ENCODE results near the gene NSMCE1. TPM values are rescaled to one million over a fixed set of nuclear protein-coding genes. Genes with fewer than 3 reads are reported as not detected.

The NSMCE1 gene
- total RNA-seq, 1 donor from 2014 or later, result 21.0 TPM

DNA sequence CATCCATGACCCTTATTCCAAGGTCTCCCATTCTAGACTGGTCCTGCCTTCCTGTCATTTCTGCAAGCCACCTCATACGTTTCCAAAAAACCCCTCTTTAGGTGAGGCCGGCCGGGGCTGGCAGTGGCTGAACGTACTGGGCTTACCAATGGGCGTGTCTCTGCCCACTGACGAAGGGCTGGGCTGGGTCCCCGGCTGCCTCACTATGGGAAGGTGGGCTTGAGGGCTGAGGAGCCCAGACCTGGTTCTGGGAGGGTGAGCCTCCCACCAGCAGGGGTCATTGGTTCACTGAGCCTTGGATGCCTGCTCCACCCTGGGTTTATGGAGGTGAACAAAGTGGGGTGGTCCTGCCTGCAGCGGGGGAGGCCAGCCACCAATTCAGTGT is 45.4 kb downstream of the NSMCE1 start:
- no peak for DNase-seq (ENCODE audit: low spot score)
- peaks cover 8% of the 10 kb centered on the region for H3K27me3 Mint-ChIP-seq (ENCODE audit: unreplicated experiment)
- H3K4me3 Mint-ChIP-seq (ENCODE audit: unreplicated experiment), result no peak overlapping the region
- no peaks in the 10 kb centered on the region for H3K4me1 Mint-ChIP-seq (ENCODE audit: unreplicated experiment)
- TF ChIP-seq CTCF (IDR thresholded peaks at IDR 0.05; ENCODE audit: unreplicated experiment), result peak; percentile 13
- no peaks in the 10 kb centered on the region for H3K9me3 Mint-ChIP-seq (ENCODE audit: unreplicated experiment)
- peaks cover 4% of the 10 kb centered on the region for H3K36me3 Mint-ChIP-seq (ENCODE audit: low read depth, unreplicated experiment)
- no peak overlapping the region for H3K27ac Mint-ChIP-seq (ENCODE audit: unreplicated experiment)

- H3K27ac Mint-ChIP-seq (ENCODE audit: unreplicated experiment), result no peak overlapping the region
- H3K4me1 Mint-ChIP-seq (ENCODE audit: unreplicated experiment), result no peaks in the 10 kb centered on the region
- peaks cover 4% of the 10 kb centered on the region for H3K36me3 Mint-ChIP-seq (ENCODE audit: low read depth, unreplicated experiment)
- TF ChIP-seq CTCF (IDR thresholded peaks at IDR 0.05; ENCODE audit: unreplicated experiment), result no peak
- no peak for DNase-seq (ENCODE audit: low spot score)
- H3K9me3 Mint-ChIP-seq (ENCODE audit: unreplicated experiment), result no peaks in the 10 kb centered on the region
- no peak overlapping the region for H3K4me3 Mint-ChIP-seq (ENCODE audit: unreplicated experiment)
- H3K27me3 Mint-ChIP-seq (ENCODE audit: unreplicated experiment), result peaks cover 8% of the 10 kb centered on the region
These were observed 46.0 kb downstream of the NSMCE1 start for GRCh38 chr16:27222249-27223225.

- Mint-ChIP-seq H3K36me3 (ENCODE audit: low read depth, unreplicated experiment) (peaks cover 4% of the 10 kb centered on the region), H3K4me3 (ENCODE audit: unreplicated experiment) (no peak overlapping the region), H3K4me1 (ENCODE audit: unreplicated experiment) (no peaks in the 10 kb centered on the region), H3K27me3 (ENCODE audit: unreplicated experiment) (peaks cover 10% of the 10 kb centered on the region), H3K27ac (ENCODE audit: unreplicated experiment) (no peak overlapping the region), H3K9me3 (ENCODE audit: unreplicated experiment) (no peaks in the 10 kb centered on the region)
- DNase-seq (ENCODE audit: low spot score), result no peak
- no peak for TF ChIP-seq CTCF (IDR thresholded peaks at IDR 0.05; ENCODE audit: unreplicated experiment)
These were observed 46.9 kb downstream of the NSMCE1 start for GRCh38 chr16:27221576-27222248.

DNA sequence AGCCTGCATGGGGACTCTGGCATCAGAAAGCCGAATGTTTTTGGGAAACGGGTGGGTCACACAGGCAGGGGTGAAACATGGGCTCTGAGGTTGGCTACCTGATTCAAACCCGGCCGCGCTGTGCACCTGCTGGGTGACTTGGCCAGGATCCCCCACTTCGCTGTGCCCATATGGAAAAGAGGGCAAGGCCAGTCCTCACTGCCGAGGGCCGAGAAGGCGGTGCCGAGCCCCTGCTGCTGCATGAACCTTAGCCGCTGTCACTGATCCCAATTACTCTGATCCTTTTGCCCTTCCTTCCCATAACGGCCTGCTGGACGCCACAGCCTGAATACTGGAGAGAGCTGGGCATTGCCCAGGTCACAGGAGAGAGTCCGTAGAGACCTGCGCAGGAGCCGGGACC is 47.6 kb downstream of the NSMCE1 start:
- no peak for DNase-seq (ENCODE audit: low spot score)
- Mint-ChIP-seq H3K4me3 (ENCODE audit: unreplicated experiment) (no peak overlapping the region), H3K36me3 (ENCODE audit: low read depth, unreplicated experiment) (peaks cover 4% of the 10 kb centered on the region), H3K27me3 (ENCODE audit: unreplicated experiment) (peaks cover 8% of the 10 kb centered on the region), H3K27ac (ENCODE audit: unreplicated experiment) (no peak overlapping the region), H3K4me1 (ENCODE audit: unreplicated experiment) (no peaks in the 10 kb centered on the region), H3K9me3 (ENCODE audit: unreplicated experiment) (no peaks in the 10 kb centered on the region)
- no peak for TF ChIP-seq CTCF (IDR thresholded peaks at IDR 0.05; ENCODE audit: unreplicated experiment)

DNA sequence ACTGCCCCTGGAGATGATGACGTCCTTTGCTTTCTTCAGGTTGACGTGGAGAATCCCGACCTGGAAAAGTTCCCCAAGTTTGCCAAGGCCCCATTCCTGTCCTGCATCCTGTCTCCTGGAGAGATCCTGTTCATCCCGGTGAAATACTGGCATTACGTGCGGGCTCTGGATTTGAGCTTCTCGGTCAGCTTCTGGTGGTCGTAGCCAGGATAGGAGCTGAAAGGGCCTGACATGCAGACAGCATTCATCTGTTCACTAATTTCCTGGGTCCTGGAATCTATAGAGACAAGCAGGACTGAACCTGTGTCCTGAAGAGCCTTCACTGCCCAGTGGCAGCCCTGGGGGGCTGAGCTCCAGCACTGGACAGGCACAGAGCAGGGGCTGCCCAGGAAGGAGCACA is 48.0 kb downstream of the NSMCE1 start:
- no peak overlapping the region for H3K27ac Mint-ChIP-seq (ENCODE audit: unreplicated experiment)
- H3K9me3 Mint-ChIP-seq (ENCODE audit: unreplicated experiment), result no peaks in the 10 kb centered on the region
- peaks cover 8% of the 10 kb centered on the region for H3K27me3 Mint-ChIP-seq (ENCODE audit: unreplicated experiment)
- no peak for DNase-seq (ENCODE audit: low spot score)
- TF ChIP-seq CTCF (IDR thresholded peaks at IDR 0.05; ENCODE audit: unreplicated experiment), result no peak
- no peaks in the 10 kb centered on the region for H3K4me1 Mint-ChIP-seq (ENCODE audit: unreplicated experiment)
- no peak overlapping the region for H3K4me3 Mint-ChIP-seq (ENCODE audit: unreplicated experiment)
- peaks cover 5% of the 10 kb centered on the region for H3K36me3 Mint-ChIP-seq (ENCODE audit: low read depth, unreplicated experiment)
